Brain microvascular endothelial cell (primary cell): ENCODE measurements around the gene TMPRSS4.

ENCODE experiments used
- DNase-seq: peaks from one replicate; pipeline ENCODE4 v3.0.0-alpha.2; 2020
- H3K27ac ChIP-seq: fragments of 250-450 bp; sonication (Bioruptor Pico); 2 replicates; pipeline ENCODE4 v1.5.1; 2020; ENCODE audit warnings: mild to moderate bottlenecking, moderate library complexity
- H3K27me3 ChIP-seq: fragments of 250-450 bp; sonication (Bioruptor Pico); replicated peaks from 2 replicates; pipeline ENCODE4 v1.5.1; 2020; ENCODE audit warnings: mild to moderate bottlenecking
- H3K36me3 ChIP-seq: fragments of 250-450 bp; sonication (Bioruptor Pico); replicated peaks from 2 replicates; pipeline ENCODE4 v1.5.1; 2020; ENCODE audit warnings: mild to moderate bottlenecking
- H3K4me3 ChIP-seq: 2 replicates; pipeline ENCODE4 v1.5.1; 2011; ENCODE audit warnings: low read depth, mild to moderate bottlenecking, control low read depth, low read length, moderate library complexity
- in situ Hi-C: cut with HindIII; loops from 2 replicates; pipeline ENCODE4 v1.10.0; 2017; ENCODE audit warnings: low sequenced_read_pairs, low pct_ligation_motif_present
- TF ChIP-seq, protein P1 (sequence below): IDR thresholded peaks from 2 replicates; pipeline ENCODE4 v1.5.1; 2011; ENCODE audit warnings: low read depth, mild to moderate bottlenecking, moderate library complexity, low read length, control low read depth, inconsistent platforms; ENCODE audit errors: missing control alignments

Gene TMPRSS4

DNA sequence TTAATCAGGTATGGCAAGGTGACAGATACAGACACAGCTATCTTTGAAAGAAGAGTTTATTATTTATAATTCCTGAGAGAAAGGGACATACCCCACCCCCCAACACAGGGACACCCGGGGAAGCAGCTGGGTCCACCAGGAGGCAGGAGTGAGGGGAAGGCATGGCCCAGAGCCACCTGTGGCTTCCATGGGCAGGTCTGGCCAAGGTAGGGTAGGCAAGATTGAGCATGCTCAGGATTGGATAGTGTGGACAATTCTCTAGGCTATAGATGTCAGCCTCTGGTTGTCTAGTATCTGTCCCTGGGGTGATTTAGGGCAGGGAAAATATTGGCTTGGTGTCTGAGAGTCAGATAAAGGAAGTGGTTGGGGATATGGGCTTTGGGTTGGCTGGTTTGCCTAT is 37.4 kb downstream of the TMPRSS4 start:
- Histone ChIP-seq H3K27ac (no peak overlapping the region), H3K27me3 (no peaks in the 10 kb centered on the region), H3K36me3 (no peaks in the 10 kb centered on the region), H3K4me3 (no peak overlapping the region)
- DNase-seq = no peak
- TF ChIP-seq, protein P1, sequence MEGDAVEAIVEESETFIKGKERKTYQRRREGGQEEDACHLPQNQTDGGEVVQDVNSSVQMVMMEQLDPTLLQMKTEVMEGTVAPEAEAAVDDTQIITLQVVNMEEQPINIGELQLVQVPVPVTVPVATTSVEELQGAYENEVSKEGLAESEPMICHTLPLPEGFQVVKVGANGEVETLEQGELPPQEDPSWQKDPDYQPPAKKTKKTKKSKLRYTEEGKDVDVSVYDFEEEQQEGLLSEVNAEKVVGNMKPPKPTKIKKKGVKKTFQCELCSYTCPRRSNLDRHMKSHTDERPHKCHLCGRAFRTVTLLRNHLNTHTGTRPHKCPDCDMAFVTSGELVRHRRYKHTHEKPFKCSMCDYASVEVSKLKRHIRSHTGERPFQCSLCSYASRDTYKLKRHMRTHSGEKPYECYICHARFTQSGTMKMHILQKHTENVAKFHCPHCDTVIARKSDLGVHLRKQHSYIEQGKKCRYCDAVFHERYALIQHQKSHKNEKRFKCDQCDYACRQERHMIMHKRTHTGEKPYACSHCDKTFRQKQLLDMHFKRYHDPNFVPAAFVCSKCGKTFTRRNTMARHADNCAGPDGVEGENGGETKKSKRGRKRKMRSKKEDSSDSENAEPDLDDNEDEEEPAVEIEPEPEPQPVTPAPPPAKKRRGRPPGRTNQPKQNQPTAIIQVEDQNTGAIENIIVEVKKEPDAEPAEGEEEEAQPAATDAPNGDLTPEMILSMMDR = no peak
- in situ Hi-C loops = no loop called here

DNA sequence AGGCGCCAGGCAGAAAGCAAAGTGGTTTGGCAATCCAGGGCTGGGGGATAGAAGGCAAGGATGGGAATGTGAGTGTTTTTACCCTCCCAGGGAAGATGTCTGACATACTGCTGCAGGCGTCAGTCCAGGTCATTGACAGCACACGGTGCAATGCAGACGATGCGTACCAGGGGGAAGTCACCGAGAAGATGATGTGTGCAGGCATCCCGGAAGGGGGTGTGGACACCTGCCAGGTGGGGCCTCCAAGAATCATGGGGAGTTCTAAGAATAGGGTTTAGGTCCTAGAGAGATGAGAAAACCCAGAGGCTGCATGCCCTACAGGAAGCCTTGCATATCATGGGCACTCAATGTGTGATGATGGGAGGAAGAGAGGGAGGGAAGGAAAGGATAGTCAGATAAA is 38.2 kb downstream of the TMPRSS4 start:
- Histone ChIP-seq H3K36me3 (no peaks in the 10 kb centered on the region), H3K27ac (no peak overlapping the region), H3K4me3 (no peak overlapping the region), H3K27me3 (no peaks in the 10 kb centered on the region)
- TF ChIP-seq, protein P1 = no peak
- no peak for DNase-seq
- in situ Hi-C loops = no loop called here

DNA sequence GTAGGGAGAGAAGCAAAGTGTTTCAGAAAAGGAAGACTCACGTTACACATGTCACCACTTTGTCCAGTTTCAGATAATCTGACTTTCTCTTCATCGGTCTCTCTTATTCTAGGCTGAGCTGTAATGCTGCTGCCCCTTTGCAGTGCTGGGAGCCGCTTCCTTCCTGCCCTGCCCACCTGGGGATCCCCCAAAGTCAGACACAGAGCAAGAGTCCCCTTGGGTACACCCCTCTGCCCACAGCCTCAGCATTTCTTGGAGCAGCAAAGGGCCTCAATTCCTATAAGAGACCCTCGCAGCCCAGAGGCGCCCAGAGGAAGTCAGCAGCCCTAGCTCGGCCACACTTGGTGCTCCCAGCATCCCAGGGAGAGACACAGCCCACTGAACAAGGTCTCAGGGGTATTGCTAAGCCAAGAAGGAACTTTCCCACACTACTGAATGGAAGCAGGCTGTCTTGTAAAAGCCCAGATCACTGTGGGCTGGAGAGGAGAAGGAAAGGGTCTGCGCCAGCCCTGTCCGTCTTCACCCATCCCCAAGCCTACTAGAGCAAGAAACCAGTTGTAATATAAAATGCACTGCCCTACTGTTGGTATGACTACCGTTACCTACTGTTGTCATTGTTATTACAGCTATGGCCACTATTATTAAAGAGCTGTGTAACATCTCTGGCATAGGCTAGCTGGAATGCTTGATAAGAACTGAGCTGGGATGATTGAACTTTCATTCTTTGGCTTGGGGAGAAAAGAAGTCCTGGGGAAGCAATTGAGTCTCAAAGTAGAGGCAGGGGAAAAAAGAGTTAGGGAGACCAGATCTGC is 41.1 kb downstream of the TMPRSS4 start:
- Histone ChIP-seq H3K36me3 (no peaks in the 10 kb centered on the region), H3K4me3 (no peak overlapping the region), H3K27me3 (no peaks in the 10 kb centered on the region), H3K27ac (no peak overlapping the region)
- in situ Hi-C loops = no loop called here
- TF ChIP-seq, protein P1 = no peak
- no peak for DNase-seq

DNA sequence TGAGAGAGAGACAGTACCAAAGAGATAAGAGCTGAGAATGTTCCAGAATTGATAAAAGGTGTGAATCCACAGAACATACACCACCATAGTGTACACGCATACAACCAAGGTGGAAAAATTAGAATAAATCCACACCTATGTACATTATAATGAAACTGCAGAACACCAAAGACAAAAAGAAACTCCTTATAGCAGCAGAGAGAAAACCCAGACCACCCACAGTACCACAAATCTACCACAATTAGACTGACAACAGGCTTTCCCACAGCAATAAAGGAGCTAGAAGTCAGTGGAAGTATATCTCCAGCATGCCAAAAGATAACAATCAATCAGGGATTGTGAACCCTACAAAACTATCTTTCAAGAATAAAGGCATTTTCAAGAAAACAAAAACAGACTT is 43.9 kb downstream of the TMPRSS4 start:
- no peaks in the 10 kb centered on the region for H3K36me3 ChIP-seq
- no peak overlapping the region for H3K4me3 ChIP-seq
- in situ Hi-C loops = no loop called here
- H3K27me3 ChIP-seq = no peaks in the 10 kb centered on the region
- H3K27ac ChIP-seq = no peak overlapping the region
- TF ChIP-seq, protein P1 = no peak
- DNase-seq = no peak

DNA sequence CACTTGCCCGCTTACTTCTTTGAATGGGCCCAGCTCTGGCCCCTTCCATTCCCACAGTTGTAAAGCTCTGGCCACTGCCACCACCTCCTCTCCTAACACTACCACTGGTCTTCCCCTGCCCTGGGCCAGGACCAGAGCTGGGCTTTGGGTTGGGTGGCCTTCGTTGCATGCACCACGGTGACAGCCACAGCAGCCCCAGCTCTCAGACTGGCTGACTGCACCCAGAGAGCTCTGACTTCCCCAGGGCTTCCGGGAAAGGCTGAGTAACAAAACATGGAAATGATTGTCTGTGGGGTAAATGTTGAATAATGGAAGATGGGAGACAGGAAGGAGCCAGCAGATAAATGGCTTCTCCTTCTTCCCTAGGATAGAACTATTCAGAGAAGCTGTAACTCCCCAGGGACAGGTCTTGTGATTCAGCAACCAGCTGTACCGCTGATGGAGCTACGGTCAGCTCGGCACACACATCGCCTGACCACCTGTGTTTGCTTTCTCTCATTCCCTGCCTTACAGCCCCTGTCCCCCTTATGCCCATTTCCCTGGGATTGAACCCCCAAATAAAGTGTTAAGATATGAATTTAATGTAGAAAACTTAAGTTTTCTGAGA is 48.2 kb downstream of the TMPRSS4 start:
- H3K27ac ChIP-seq = no peak overlapping the region
- in situ Hi-C loops = no loop called here
- no peaks in the 10 kb centered on the region for H3K27me3 ChIP-seq
- H3K4me3 ChIP-seq = no peak overlapping the region
- no peak for DNase-seq
- no peaks in the 10 kb centered on the region for H3K36me3 ChIP-seq
- TF ChIP-seq, protein P1 = no peak
